Measurements from ENCODE around the gene TBC1D24. TPM values are rescaled to one million over a fixed set of nuclear protein-coding genes. Genes with fewer than 3 reads are reported as not detected.

TBC1D24 gene
- total RNA-seq, 1 donor from 2014 or later: 15.4 TPM

DNA sequence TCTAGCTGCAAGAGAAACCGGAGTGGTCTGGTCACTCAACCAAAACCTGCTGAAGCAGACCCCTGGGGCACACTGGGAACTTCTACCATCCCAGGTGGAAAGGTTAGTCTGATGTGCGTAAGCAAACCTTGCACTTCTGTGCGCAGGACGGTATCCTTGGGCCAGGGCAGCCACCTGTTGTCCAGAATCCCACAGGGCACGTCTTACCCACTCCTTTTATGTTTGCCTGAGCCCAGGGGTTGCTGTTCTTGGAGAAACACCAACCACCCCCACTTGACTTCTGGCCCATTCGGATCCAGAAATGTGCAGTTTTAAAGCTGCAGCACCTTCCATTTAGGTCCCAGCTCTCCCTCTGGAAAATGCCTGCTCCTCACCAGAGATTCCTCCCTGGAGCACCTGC is 18.7 kb downstream of the TBC1D24 start:
- no peak for DNase-seq

DNA sequence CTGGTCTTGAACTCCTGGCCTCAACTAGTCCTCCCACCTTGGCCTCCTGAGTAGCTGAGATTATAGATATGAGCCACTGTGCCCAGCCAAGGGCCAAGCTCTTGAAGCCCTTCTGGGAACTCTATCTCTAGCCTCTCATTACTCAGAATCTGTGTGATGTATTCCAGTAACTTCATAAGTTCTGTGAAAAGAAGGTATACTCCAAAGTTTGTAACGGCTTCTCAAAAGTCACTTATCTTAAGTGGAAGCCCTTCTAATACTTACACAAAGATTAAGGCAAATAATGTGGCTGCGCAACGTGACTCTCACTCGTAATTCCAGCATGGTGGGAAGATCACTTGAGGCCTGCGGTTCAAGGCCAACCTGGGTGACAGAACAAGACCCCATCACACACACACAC is 19.7 kb downstream of the TBC1D24 start:
- ATAC-seq (no peak), DNase-seq (no peak)
- intact Hi-C loops (cut with micrococcal nuclease): loop anchor here (10.0 kb wide), 1 partner anchor 160 kb away; no protein-coding TSS in a partner anchor

More for the DNA sequence above, 18.7 kb downstream of the TBC1D24 start:
- intact Hi-C loops (cut with micrococcal nuclease): loop anchor here (10.0 kb wide), 1 partner anchor 159 kb away; no protein-coding TSS in a partner anchor
- no peak for ATAC-seq

GRCh38 chr16:2495041-2495440 is 20.1 kb downstream of the TBC1D24 start:
- ATAC-seq (no peak), DNase-seq (no peak)
- intact Hi-C loops (cut with micrococcal nuclease): loop anchor here (10.0 kb wide), 1 partner anchor 160 kb away; no protein-coding TSS in a partner anchor

GRCh38 chr16:2496223-2497115 is 21.5 kb downstream of the TBC1D24 start:
- peak; percentile 29 for DNase-seq
- intact Hi-C loops (cut with micrococcal nuclease): loop anchor here (10.0 kb wide), 1 partner anchor 162 kb away; no protein-coding TSS in a partner anchor
- no peak for ATAC-seq

- DNase-seq (peak; percentile 89), ATAC-seq (peak; percentile 69)
- intact Hi-C loops (cut with micrococcal nuclease): loop anchor here (10.0 kb wide), 1 partner anchor 162 kb away; no protein-coding TSS in a partner anchor
These were observed 22.2 kb downstream of the TBC1D24 start for GRCh38 chr16:2497116-2497630.

- peak; percentile 36 for DNase-seq
- ATAC-seq: no peak
- intact Hi-C loops (cut with micrococcal nuclease): loop anchor here (10.0 kb wide), 1 partner anchor 163 kb away; no protein-coding TSS in a partner anchor
These were observed 23.0 kb downstream of the TBC1D24 start for GRCh38 chr16:2497695-2498484.

DNA sequence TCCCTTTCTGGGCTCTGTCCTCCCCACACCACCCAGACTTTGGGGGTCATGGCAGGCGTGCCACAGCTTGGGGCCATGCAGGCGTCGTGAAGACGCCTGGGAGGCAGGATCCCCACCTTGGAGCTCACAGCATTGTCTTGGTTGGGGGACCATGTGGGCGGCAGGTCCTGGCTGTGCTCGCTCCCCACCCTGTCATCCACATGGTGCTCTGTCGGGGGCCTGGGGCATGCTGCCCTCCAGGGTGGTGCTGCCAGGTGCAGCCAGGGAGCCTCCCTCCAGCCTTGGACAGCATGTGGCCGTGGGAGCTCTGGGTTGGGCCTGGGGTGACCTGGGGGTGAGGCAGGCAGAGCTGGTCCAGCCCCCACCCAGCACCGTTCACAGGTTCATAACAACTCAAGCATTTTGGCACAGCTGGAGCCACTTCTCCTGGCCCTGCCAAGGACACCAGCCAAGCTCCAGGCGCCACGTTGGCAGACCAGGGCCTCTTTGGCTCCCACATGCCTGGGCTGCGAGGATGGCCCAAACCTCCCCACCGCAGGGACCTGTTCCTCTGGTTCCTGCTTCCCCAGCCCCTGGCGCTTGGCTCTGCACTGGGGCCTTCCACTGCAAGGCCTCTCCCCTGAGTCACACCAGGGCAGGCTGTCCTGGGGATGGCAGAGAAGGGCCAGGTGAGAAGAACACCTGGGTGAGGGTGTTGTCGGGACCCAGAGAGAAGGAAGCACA is 23.8 kb downstream of the TBC1D24 start:
- DNase-seq (peak; percentile 78), ATAC-seq (peak; percentile 55)
- intact Hi-C loops (cut with micrococcal nuclease): loop anchor here (10.0 kb wide), 1 partner anchor 164 kb away; no protein-coding TSS in a partner anchor

GRCh38 chr16:2499454-2499853 is 24.5 kb downstream of the TBC1D24 start:
- DNase-seq (no peak), ATAC-seq (no peak)
- intact Hi-C loops (cut with micrococcal nuclease): loop anchor here (10.0 kb wide), 1 partner anchor 165 kb away; no protein-coding TSS in a partner anchor

DNA sequence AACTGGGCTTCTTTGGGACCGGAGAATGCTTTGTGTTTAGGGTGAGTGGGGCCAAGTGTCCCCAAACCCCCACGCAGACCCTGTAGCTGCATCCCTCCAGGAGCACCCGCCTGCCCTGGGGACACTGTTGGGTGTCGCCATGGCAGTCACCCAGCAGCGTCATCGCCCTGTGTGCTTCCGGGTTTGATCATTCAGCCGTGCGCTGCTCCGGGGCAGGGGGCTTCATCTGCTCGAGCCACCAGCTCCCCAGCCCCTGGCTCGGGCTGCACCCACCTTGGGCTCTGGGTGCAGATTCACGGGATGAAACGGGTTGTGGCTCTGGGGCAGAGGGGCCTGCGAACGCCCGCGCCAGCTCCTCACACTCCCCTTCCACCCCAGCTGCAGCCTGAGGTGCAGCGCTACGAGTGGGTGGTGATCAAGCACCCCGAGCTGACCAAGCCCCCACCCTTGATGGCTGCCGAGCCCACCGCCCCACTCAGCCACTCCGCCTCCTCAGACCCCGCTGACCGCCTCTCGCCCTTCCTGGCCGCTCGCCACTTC is 25.0 kb downstream of the TBC1D24 start:
- DNase-seq (no peak), ATAC-seq (no peak)
- intact Hi-C loops (cut with micrococcal nuclease): loop anchor here (10.0 kb wide), 1 partner anchor 165 kb away; no protein-coding TSS in a partner anchor

GRCh38 chr16:2500430-2500917 is 25.5 kb downstream of the TBC1D24 start:
- DNase-seq: peak; percentile 37
- intact Hi-C loops (cut with micrococcal nuclease): no loop called here
- no peak for ATAC-seq

DNA sequence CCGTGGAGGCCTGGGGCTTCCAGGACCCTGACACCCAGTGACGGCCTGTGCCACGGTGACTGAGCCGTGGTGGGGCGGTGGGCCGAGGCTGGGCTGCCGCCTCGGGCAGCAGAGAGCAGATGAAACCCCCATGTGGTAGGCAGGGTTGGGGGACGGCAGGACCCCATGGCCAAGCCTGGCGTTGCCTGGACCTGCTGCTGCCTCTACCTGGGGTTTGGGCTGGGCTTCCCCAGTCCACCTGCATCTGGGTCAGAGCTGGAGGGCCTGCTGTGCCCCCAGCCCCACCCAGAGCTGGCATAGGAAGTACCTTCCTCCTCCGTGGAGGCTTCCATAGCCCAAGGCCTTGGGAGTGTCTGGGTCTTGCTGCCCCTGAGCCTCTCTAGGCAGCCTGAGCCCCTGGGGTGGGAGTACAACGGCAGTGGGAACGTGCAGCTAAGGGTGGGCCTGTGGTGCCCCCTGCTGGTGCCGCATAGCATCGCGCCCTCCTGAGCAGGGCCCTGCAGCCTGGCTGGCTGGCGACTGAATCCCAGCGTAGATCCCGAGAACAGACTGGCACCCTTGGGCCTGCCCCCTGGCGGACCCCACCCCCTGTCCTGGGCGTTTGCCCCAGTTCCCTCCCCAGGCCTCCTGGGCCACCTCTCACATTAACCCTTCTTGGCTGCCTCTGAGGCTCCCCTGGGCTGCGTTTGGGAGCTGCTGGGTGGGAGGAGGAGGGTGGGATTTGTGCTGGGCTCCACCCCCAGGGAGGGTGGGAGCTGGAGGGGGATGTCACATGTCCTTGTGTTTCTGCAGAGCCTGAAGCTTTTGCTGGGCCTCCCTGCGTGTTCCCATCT is 26.2 kb downstream of the TBC1D24 start:
- ATAC-seq (peak; percentile 80), DNase-seq (peak; percentile 91)
- intact Hi-C loops (cut with micrococcal nuclease): no loop called here

DNA sequence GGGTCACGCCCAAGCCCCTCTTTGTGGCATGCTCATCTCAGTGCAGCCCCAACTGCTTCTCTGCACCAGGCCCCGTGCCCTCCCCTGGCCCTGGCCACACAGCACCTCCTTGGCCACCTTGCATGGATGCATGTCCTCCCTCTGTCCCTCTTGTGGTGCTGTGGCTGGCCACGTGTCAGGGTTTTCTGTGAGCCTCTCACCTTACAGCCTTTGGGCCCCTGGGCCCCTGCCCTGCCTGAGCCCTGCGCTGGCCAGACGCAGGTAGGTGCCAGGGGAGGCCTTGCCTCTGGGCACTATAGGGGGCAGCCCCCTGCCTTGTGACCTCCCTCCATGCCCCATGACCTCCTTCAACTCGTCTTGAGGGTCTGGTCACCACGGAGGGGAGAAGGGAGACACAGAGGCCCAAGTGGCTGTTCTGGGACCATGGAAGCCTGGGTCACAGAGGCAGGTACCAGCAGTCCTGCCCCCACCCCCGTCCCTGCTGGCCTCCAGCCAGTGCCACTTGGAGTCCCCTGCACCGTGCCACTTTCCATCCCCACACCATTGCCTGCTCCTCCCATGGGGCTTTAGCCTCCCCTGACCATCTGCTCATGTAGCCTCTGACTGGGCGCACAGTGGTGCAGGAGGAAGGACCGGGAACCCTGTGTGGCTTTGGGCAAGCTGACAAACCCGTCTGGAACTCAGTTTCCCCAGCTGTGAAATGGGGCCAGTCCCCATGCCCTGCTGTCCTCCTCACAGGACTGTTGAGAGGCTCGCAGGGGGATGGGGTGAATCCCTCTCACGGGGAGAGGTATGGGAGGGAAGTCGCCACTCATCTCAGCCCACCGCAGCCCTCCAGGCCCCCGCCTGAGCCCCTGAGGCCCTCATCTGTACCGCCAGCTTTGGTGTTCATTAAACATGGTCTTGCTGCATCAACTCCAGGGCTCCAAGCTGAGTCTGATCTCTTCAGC is 27.3 kb downstream of the TBC1D24 start:
- ATAC-seq (no peak), DNase-seq (peak; percentile 28)
- intact Hi-C loops (cut with micrococcal nuclease): no loop called here

DNA sequence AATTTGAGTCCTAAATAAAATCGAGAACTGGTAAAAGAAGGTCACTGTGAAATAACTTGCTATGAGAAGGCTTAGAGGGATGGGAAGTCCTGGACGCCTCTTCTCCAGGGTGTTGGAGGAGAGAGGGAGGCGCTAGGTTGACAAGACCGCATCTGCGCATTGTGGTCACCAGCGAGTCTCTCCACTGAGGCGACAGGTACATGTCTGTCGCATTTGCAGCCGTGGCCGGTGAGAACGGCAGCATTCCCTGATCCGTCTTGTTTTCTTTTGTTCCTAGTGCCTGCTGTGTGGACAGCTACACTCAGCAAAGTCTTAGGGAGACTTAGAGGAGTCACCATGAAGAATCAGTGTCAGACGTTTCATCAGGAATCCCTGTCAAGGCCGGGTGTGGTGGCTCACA is 30.8 kb downstream of the TBC1D24 start:
- intact Hi-C loops (cut with micrococcal nuclease): no loop called here
- no peak for DNase-seq

GRCh38 chr16:2507052-2507659 is 32.2 kb downstream of the TBC1D24 start:
- DNase-seq (peak; percentile 67), ATAC-seq (peak; percentile 52)
- intact Hi-C loops (cut with micrococcal nuclease): no loop called here

More for the DNA sequence above, 30.8 kb downstream of the TBC1D24 start:
- ATAC-seq: no peak

DNA sequence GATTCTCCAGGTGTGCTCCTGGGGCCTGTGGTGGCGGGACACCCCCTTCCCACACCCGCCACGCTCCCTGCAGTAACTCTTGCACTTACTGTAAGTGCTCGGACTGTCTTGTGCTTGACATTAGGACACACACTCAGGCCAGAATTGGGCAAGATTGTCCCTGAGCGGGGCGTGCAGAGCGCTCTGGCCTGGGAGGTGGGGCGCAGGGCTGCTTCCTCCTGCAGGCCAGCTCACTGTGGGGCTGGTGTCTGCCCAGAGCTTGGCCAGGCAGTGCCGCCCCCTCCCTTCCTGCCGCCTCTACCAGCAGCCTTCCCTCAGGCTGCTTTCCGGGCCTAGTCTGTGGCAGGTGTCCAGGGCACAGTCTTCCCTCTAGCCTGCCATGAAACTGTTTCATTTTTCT is 32.7 kb downstream of the TBC1D24 start:
- peak; percentile 62 for ATAC-seq
- intact Hi-C loops (cut with micrococcal nuclease): no loop called here
- DNase-seq: peak; percentile 74
